Measurements from ENCODE around the gene TRAP1.

The TRAP1 gene

GRCh38 chr16:3637371-3637923 lies 79.9 kb downstream of the TRAP1 start:
- TF ChIP-seq EP300 (IDR thresholded peaks at IDR 0.05; ENCODE audit: borderline replicate concordance) (no peak), NFIC (IDR thresholded peaks at IDR 0.05) (no peak), ZBTB7A (IDR thresholded peaks at IDR 0.05; ENCODE audit: low read depth) (no peak), EGR1 (IDR thresholded peaks at IDR 0.05) (no peak), TEAD4 (IDR thresholded peaks at IDR 0.05) (no peak), YY1 (IDR thresholded peaks at IDR 0.05; ENCODE audit: low read depth) (no peak), REST (IDR thresholded peaks at IDR 0.05; ENCODE audit: low read depth) (no peak), FOXM1 (IDR thresholded peaks at IDR 0.05; ENCODE audit: borderline replicate concordance, low read depth) (no peak), CREB1 (IDR thresholded peaks at IDR 0.05; ENCODE audit: low read depth) (no peak), RAD21 (IDR thresholded peaks at IDR 0.05; ENCODE audit: low read depth) (no peak), TCF12 (IDR thresholded peaks at IDR 0.05; ENCODE audit: low read depth) (no peak), CEBPB (IDR thresholded peaks at IDR 0.05) (no peak), USF1 (IDR thresholded peaks at IDR 0.05) (no peak), MAX (IDR thresholded peaks at IDR 0.05) (no peak), TAF1 (IDR thresholded peaks at IDR 0.05; ENCODE audit: low read depth) (no peak)

GRCh38 chr16:3625911-3626732 lies 91.2 kb downstream of the TRAP1 start:
- TF ChIP-seq RAD21 (IDR thresholded peaks at IDR 0.05; ENCODE audit: low read depth): no peak
- TF ChIP-seq REST (IDR thresholded peaks at IDR 0.05; ENCODE audit: low read depth): no peak
- TF ChIP-seq CREB1 (IDR thresholded peaks at IDR 0.05; ENCODE audit: low read depth): no peak
- TF ChIP-seq FOXM1 (IDR thresholded peaks at IDR 0.05; ENCODE audit: borderline replicate concordance, low read depth): no peak
- no peak for TF ChIP-seq USF1 (IDR thresholded peaks at IDR 0.05)
- TF ChIP-seq MAX (IDR thresholded peaks at IDR 0.05): no peak
- no peak for TF ChIP-seq TCF12 (IDR thresholded peaks at IDR 0.05; ENCODE audit: low read depth)
- no peak for TF ChIP-seq TAF1 (IDR thresholded peaks at IDR 0.05; ENCODE audit: low read depth)
- no peak for TF ChIP-seq ZBTB7A (IDR thresholded peaks at IDR 0.05; ENCODE audit: low read depth)
- TF ChIP-seq CEBPB (IDR thresholded peaks at IDR 0.05): no peak
- TF ChIP-seq EP300 (IDR thresholded peaks at IDR 0.05; ENCODE audit: borderline replicate concordance): no peak
- no peak for TF ChIP-seq EGR1 (IDR thresholded peaks at IDR 0.05)
- no peak for TF ChIP-seq YY1 (IDR thresholded peaks at IDR 0.05; ENCODE audit: low read depth)
- TF ChIP-seq NFIC (IDR thresholded peaks at IDR 0.05): no peak
- no peak for TF ChIP-seq TEAD4 (IDR thresholded peaks at IDR 0.05)

- TF ChIP-seq ZBTB7A (IDR thresholded peaks at IDR 0.05; ENCODE audit: low read depth) (no peak), EGR1 (IDR thresholded peaks at IDR 0.05) (no peak), TAF1 (IDR thresholded peaks at IDR 0.05; ENCODE audit: low read depth) (no peak), EP300 (IDR thresholded peaks at IDR 0.05; ENCODE audit: borderline replicate concordance) (no peak), RAD21 (IDR thresholded peaks at IDR 0.05; ENCODE audit: low read depth) (no peak), TEAD4 (IDR thresholded peaks at IDR 0.05) (no peak), YY1 (IDR thresholded peaks at IDR 0.05; ENCODE audit: low read depth) (no peak), CEBPB (IDR thresholded peaks at IDR 0.05) (no peak), NFIC (IDR thresholded peaks at IDR 0.05) (no peak), FOXM1 (IDR thresholded peaks at IDR 0.05; ENCODE audit: borderline replicate concordance, low read depth) (no peak), MAX (IDR thresholded peaks at IDR 0.05) (no peak), USF1 (IDR thresholded peaks at IDR 0.05) (no peak)
Measured at GRCh38 chr16:3625331-3625730, 92.0 kb downstream of the TRAP1 start.

- TF ChIP-seq CREB1 (IDR thresholded peaks at IDR 0.05; ENCODE audit: low read depth) (no peak), EGR1 (IDR thresholded peaks at IDR 0.05) (no peak), CEBPB (IDR thresholded peaks at IDR 0.05) (no peak), FOXM1 (IDR thresholded peaks at IDR 0.05; ENCODE audit: borderline replicate concordance, low read depth) (no peak), REST (IDR thresholded peaks at IDR 0.05; ENCODE audit: low read depth) (no peak), TCF12 (IDR thresholded peaks at IDR 0.05; ENCODE audit: low read depth) (no peak), RAD21 (IDR thresholded peaks at IDR 0.05; ENCODE audit: low read depth) (no peak), YY1 (IDR thresholded peaks at IDR 0.05; ENCODE audit: low read depth) (no peak), TEAD4 (IDR thresholded peaks at IDR 0.05) (no peak), USF1 (IDR thresholded peaks at IDR 0.05) (no peak), EP300 (IDR thresholded peaks at IDR 0.05; ENCODE audit: borderline replicate concordance) (no peak), MAX (IDR thresholded peaks at IDR 0.05) (no peak), NFIC (IDR thresholded peaks at IDR 0.05) (no peak), ZBTB7A (IDR thresholded peaks at IDR 0.05; ENCODE audit: low read depth) (no peak), TAF1 (IDR thresholded peaks at IDR 0.05; ENCODE audit: low read depth) (no peak)
Measured at GRCh38 chr16:3623642-3624041, 93.7 kb downstream of the TRAP1 start.
